ENCODE results near the gene SBNO2.
A peak's percentile ranks its signal among the peaks of the same experiment; 100 is the strongest.
"Not testable (repeated sequence)": the region's sequence is repeated elsewhere in the genome, so short reads cannot be mapped to it uniquely, and the experiment has no call there.

Gene SBNO2

DNA sequence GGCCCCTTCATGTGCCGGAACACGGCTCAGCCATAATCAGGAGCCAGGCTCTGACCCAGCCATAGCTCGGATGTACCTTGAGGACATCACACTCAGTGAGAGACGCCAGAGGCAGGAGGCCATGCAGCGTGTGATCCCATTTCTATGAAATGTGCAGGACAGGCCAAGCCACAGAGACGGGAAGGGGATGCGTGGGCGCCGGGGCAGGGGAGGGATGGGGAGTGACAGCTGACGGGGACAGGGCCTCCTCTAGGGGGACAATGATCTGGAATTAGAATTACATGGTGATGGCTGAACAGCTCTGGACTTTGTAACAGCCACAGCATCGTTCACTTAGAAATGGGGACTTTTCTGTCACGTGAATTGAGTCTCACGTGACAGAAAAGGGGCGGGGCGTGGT, 34.9 kb downstream of the SBNO2 start:
- DNase-seq (ENCODE audit: low read depth in 2 of 3, low spot score in 1 of 3): no peak

DNA sequence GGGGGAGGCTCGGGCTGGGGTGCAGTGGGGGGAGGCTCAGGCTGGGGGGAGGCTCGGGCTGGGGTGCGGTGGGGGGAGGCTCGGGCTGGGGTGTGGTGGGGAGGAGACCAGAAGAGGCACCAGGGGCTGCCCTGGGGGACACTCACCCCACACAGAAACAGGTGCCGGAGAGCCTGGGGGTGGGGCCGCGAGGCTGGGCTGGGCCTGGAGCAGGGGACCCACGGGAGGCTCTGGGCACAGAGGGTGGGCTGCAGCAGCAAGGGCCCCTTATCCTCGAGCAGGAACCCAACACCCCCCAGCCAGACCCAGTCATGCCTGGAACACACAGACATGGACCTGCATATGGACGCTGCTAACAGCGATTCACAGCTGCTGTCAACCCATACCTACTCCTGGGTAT, 35.9 kb downstream of the SBNO2 start:
- no peak for DNase-seq (ENCODE audit: low read depth in 2 of 3, low spot score in 1 of 3)

DNA sequence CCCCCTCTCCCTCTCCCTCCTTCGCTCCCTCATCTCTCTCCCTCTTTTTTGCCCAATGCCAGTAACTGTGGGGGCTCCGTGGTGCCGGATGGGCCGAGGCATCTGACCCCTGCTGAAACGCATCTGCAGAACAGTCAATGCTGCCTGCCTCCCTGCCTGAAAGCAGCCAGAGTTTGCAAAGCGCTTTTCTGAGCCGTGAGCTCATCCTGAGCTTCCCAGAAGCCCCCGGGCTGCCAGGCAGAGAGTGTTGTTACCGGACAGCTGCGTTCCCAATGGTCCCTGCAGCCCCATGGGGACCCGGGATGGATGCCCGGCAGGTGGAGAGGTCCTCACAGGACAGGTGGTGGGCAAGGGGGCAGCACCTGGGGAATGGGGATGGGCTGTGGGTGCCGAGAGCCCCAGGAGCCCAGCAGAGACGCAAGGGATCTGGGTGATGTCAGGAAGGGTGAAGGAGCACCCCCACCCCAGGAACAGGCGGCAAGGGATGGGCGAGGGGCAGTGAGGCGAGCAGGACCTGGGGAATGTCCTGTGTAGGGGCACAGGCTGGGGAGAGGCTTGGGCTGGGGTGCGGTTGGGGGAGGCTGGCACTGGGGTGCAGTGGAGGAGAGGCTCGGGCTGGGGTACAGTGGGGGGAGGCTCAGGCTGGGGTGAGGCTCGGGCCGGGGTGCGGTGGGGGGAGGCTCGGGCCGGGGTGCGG, 37.3 kb downstream of the SBNO2 start:
- no peak for DNase-seq (ENCODE audit: low read depth in 2 of 3, low spot score in 1 of 3)

DNA sequence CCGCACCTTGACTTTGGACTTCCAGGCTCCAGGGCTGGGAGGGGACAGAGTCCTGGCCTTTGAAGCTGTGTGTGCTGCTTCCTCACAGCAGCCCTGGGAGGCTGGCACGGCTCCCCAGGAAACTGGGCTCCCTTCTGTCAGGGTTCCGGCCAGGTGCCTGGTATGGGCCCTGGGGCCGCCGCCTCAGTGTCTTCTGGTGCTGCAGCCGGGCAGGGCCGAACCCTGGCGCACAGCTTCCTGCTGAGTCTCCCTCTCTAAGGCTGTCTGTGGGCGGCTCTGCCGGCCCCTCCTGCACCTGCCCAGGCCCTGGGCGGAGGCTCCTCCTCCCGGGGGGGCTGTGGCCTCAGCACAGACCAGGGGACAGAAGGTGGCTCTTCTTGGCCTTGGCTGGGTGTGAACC, 37.9 kb downstream of the SBNO2 start:
- DNase-seq (ENCODE audit: low read depth in 2 of 3, low spot score in 1 of 3): no peak

DNA sequence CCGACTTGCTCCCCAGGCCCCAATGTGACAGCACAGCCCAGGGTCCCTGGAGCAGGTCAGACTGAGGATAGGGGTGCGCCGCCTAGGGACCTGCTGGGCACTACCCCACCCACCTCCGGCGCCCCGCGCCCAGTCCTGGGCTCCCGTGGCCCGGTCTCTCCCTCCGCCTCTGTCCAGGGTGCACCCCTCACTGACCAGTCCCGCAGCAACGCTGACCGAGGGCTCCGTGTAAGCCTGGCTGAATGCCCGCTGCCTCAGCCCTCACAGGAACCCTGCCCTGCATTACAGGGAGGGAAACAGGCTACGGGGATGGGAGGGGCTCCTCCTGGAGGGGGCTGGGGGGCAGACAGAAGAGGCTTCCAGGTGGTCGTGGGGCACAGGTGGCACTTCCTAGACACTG, 38.6 kb downstream of the SBNO2 start:
- no peak for DNase-seq (ENCODE audit: low read depth in 2 of 3, low spot score in 1 of 3)

DNA sequence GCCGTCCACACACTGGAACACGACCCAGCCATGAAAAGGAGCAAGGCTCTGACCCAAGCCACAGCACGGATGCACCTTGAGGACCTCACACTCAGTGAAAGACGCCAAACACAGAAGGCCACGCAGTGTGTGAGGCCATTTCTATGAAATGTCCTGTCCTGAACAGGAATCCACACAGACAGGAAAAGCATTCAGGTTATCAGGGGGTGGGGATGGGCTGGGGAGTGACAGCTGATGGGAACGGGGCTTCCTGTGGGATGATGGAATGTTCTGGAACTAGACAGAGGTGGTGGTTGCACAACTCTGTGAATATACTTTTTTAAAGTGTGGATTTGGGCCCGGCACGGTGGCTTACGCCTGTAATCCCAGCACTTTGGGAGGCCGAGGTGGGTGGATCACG, 39.6 kb downstream of the SBNO2 start:
- no peak for DNase-seq (ENCODE audit: low read depth in 2 of 3, low spot score in 1 of 3)

DNA sequence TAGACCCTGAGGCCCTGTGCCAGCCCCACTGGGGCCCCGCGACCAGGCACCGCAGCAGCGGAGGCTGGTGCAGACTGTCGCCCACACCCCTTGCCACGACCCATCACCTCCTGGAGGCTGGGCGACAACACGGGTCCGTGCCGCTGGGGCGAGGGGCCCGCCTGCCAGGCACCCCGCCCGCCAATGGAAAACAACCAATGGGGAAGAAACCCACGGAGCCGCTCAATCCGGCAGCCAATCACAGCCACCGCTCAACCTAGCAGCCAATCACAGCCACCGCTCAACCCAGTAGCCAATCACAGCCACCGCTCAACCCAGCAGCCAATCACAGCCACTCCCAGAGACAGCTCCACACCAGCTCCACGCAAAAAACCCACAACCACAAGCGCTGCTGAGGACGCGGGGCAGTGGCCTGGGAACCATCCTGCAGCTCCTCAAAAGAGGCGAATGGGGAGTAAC, 40.6 kb downstream of the SBNO2 start:
- peak; percentile 79 to 86 (median 82) for DNase-seq (ENCODE audit: low read depth in 2 of 3, low spot score in 1 of 3)

DNA sequence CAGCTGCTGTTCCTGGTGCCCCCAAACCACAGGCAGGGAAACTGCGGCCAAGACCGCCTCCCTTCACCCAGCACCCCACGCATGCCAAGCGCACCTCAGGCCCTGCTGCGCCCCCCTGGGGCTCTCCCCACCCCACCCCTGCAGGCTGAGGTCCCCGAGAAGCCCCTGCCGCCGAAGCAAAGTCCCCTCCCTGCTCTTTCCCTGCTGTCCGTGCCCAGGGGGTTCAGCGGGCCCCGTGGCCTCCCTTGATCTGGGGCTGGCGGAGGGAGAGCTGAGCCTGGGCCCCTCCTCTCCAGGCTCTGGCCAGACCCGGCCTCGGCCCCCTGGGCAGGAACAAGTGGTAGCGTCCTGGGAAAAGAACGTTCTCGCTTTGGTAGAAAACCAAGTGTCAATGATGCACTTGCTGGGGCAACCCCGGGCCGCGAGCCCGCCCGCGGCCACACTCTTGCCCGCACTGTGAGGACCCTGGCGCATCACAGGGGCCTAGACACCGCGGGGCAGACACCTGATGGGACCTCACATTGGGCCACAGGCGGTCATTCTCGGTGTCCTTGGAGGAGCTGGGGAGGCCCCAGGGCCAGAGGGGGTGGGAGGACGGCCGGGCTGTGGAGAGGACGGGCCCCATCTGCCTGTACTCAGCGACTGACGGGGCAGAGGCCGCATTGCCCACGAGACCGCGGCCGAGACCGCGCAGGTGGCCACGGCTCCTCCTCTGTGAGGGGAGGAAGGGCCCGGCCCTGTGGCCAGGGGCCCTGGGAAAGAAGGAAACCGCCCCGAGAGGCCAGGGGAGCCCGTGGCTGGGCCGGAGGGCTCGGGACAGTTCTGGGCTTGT, 41.3 kb downstream of the SBNO2 start:
- DNase-seq (ENCODE audit: low read depth in 2 of 3, low spot score in 1 of 3): peak in 1 of 3 donors; percentile 41

DNA sequence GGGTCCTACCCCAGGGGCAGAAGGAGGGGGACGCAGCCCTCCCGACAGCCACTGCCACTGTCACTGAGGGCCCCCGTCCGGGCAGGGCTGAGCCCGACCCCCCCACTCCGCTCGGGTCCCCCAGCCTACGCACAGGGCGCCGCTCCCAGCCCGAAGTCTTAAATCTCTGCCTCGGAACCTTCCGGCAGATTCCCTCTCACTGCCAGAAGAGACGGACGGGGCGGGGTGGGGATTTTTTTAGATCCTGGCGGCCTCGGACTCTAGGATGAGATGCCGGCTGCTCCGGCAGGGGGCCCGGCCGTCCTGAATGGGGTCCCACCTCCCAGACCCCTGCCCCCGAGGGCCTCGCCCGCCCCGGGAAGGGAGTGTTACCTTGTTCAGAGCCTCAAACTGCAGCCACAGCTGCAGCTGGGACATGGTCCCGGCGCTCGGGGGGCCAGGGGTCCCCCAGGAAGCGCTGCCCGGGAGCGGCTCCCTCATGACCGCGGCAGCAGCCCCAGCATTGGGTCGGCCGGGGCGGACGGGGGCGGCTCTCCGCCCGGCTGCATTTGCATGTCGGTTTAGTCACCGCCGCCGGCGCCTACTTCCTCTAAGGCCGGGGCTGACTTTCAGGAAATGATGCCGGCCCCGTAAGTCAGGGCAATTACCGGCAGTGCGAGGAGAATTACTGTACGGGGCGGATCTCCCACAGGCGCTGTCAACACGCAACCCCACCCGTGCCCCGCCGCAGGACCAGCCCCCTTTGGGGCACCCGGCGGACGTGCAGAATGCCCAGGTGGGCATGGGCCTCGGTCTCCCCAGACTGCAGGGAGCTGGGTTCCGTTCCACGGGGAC, 42.1 kb downstream of the SBNO2 start:
- peak; percentile 86 to 89 (median 87) for DNase-seq (ENCODE audit: low read depth in 2 of 3, low spot score in 1 of 3)

DNA sequence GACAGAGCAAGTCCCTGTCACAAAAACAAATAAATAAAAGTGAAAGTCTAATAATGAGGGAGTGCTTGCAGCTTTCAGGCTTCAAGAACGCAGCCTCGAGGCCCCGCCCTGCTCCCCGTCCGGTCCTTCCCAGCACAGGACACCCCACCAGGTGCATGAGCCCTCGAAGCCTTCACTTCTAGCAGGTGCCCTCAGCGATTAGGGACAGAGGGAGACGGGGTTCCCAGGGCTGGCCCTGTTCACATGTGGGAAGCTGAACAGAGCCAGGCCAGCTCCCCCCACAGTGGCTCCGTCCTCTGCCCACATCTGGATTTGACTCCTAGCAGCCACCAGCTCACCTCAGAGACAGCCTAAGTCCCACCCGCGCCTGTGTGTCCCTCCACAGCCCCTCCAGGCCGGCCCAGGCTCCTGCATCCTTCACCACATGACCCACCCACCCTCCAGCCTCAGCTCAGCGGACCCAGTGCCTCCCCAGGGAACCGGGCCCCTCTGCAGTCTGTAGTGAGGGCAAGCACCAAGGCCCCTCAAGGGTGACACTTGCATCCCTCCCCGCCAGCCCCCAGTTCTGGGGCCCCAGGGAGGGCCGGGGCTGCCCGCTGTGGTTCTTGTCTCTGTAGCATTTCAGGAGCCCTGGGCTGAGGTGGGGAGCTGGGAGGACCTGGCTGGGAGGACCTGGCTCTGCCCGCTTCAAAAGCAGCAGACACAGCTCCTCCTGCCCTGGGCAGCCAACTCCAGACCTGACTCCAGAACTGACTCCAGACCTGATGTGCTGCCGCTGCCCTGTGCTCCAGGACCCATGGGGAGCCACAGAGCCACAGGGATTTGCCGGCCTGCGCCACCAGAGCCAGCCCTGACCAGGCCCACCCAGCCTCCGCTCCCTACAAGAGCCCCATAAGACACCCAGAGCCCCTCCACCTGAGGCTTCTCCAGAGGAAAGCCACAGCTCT, 43.0 kb downstream of the SBNO2 start:
- peak in 1 of 3 donors; percentile 40 for DNase-seq (ENCODE audit: low read depth in 2 of 3, low spot score in 1 of 3)

DNA sequence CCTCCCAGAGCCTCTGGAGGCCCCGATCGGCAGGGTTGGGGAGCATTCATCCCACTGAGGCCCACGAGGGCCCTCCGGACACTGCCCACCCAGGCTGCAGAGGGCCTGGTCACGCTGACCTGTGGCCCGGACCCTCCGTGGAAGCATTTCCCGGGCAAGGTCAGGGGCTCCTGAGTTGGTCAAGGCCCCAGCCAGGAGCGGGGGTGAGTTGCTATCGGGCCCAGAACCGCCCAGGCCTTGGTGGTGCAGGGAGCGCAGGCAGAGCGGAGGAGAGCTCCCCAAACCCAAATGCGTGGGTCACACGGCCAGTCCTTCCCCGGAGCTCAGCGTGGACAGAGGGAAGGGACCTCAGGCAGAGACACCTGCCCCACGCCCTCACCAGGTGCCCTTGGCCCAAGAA, 44.5 kb downstream of the SBNO2 start:
- DNase-seq (ENCODE audit: low read depth in 2 of 3, low spot score in 1 of 3): no peak

DNA sequence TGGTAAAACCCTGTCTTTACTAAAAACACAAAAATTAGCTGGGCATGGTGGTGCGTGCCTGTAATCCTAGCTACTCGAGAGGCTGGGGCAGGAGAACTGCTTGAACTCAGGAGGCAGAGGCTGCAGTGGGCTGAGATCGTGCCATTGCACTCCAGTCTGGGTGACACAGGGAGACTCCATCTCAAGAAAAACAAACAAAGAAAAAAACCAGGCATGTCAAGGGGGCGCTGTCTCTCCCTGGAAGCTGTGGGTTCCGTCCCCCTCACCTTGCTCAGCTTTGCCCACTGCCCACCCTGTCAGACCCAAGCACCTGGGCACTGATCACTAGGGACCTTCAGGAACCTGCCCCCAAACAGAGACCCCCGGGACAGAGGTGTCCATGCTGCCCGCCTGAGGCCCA, 45.0 kb downstream of the SBNO2 start:
- DNase-seq (ENCODE audit: low read depth in 2 of 3, low spot score in 1 of 3): not testable (repeated sequence)

DNA sequence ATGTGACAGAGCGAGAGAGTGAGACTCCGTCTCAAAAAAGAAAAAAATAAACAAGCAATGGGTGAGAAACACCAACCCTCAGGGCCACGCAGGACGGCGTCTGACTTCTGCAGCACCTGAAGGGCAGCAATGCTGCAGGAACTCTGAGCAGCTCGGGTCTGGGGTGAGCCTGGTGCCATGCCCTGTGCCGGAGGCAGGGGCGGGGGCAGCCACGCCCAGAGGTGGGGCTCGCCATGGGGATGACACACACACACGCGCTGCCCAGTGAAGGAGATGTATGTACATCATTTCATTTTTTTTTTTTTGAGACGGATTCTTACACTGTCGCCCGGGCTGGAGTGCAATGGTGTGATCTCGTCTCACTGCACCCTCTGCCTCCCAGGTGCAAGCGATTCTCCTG, 46.0 kb downstream of the SBNO2 start:
- DNase-seq (ENCODE audit: low read depth in 2 of 3, low spot score in 1 of 3): no peak

DNA sequence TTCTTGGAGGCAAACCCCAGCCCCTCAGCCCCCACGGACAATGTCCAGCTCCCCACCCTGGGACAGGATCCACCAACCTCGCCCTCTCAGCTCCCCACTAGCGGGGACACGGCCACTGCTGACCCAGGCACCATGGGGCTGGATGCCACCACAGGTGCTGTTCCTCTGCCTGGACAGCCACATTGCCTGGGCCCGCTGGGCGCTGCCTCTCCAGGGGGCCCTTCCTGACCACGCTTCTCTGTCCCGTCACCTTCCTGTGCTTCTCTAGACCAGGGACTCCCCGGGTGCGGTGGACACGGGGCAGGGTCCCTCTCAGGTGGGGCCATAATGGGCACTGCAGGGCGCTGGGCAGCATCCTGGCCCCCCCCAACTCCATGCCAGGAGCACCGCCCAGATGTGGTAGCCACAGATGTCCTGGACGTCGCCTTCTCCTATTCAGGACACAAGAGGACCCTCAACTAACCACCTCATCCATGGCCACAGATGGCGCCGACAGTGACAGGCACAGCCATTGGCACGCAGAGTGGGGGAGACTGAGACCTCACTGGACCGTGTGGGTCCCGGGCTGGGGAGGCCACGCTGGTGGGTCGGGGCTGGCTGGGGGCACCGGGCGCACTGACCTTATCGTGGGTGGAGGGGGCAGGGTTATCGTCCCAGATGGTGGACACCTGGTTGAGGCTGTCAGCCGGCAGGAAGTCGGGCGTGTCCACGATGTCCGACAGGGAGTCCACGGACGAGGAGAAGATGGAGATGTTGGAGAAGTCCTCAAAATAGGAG, 46.9 kb downstream of the SBNO2 start:
- no peak for DNase-seq (ENCODE audit: low read depth in 2 of 3, low spot score in 1 of 3)

DNA sequence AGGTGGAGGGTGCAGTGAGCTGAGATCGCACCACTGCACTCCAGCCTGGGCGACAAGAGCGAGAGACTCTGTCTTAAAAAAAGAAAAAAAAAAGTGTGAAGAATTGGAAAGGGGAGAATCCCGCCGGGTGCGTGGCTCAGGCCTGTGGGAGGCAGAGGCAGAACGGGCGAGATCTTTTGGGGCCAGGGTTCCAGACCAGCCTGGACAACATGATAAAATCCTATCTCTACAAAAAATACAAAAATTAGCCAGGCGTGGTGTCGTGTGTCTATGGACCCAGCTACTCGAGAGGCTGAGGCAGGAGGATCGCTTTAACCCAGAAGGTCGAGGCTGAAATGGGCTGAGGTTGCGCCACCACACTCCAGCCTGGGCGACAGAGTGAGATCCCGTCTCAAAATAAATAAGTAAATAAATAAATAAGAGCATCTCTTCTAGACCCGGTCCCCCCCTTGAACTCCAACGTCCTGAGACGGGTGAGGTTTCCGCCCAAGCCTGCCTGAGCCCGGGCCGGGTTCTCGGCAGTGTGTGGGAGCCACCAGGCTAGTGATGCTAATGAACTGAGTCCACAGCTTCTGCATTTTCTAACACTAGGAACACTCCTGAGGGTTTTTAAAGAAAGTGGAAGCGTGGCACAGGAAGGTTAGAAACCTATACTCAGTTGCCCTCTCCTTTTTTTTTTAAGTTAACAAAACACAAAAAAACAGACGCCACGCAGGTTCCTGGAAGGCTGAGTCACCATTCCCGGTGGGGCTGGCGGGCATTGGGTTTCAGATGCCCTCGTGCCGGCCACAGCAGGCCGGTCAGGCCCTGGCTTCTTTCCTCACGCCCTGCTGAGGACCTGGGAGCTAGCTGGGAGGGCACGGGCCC, 48.2 kb downstream of the SBNO2 start:
- DNase-seq (ENCODE audit: low read depth in 2 of 3, low spot score in 1 of 3): no peak

DNA sequence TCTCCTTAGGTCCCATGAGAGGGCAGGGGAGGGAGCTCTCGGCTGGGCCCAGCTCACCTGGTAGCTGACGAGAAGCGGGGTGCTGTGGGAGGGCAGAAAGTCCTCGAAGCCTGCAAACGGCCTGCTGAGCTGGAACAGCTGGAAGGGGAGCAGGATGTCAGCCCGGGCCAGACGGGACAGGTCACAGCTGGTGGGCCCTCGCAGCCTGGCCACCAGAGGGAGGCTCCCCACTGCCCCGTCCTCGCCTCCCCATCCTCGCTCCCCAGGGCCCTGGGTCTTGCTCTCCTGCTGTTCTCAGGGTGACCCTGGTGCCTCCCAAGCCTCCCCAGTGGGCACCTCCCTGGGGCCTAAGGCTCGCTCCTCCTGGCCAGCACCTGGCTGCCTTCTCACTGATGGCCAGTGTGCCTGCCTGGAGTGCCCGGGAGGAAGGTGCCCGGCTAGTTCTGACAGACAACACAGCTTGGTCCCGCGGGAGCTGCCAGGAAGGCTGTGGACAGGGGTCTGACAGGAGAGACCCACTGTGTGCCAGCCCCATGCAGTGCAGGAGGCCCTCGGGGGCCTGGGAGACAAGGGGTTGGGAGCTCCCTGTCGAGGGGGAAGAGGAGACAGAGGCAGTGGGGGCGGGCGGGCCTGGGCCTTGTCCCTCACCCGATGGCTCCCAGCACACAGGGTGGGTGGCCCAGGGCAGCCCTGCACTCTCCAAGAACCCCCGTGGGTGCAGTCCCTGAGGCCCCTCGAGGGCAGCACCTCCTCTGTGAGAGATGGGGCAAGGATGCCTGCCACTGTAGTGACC, 50.0 kb downstream of the SBNO2 start:
- DNase-seq (ENCODE audit: low read depth in 2 of 3, low spot score in 1 of 3): no peak

DNA sequence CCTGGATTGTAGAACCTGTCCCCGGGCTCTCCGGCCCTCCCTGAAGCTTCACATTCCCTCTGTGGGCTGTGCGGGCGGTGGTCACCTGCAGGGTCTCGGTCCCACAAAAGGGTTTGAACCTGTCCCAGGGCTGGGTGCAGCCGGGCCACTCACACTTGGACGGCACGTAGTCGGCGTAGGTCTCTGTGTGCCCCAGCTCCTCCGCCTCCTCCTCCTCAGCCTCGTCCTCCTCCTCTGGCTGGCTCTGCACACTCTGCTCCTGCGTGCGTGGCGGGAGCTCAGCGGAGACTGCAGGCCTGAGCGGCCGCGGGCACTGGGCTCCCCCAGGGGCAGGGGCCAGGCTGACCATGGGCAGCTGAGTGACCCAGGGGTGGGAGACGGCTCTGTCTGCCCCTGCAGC, 50.7 kb downstream of the SBNO2 start:
- DNase-seq (ENCODE audit: low read depth in 2 of 3, low spot score in 1 of 3): no peak

DNA sequence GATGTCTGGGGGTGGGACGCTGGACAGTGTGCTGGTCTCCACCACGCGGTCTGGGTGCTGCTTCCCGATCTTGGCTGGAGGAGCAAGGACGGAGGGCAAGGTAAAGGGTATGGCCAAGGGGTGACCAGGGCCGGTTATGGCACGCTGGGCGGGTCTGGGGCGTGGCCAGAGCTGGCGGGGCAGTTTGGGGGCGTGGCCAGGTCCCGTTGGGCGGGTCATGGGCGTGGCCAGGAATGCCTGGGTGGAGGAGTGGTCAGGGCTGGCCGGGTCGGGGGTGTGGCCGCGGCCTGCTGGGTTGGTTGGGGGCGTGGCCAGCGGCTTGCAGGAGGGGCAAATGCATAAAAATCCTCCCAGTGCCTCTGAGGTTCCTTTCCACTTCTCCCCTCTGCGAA, 51.1 kb downstream of the SBNO2 start:
- peak; percentile 58 to 74 (median 72) for DNase-seq (ENCODE audit: low read depth in 2 of 3, low spot score in 1 of 3)
